HepG2 (cell line): Measurements from ENCODE around the gene SLC25A44. TPM values are rescaled to one million over a fixed set of nuclear protein-coding genes. Genes with fewer than 3 reads are reported as not detected.

Experiments
- ETV5 ChIP-seq: IDR thresholded peaks from 2 replicates; pipeline ENCODE4 v1.6.1; 2018; ENCODE audit warnings: missing biosample characterization, missing genetic modification reagents, inconsistent platforms, borderline replicate concordance
- FOXC1 ChIP-seq: sonication (generic); formaldehyde crosslinking; IDR thresholded peaks from 2 replicates; pipeline ENCODE4 v1.8.0; 2022; ENCODE audit warnings: mild to moderate bottlenecking, missing genetic modification reagents, borderline replicate concordance
- FOXO1 ChIP-seq: sonication (generic); formaldehyde crosslinking; IDR thresholded peaks from 2 replicates; pipeline ENCODE4 v1.4.0; 2020; ENCODE audit warnings: missing genetic modification reagents
- JARID2 ChIP-seq: sonication (generic); formaldehyde crosslinking; IDR thresholded peaks from 2 replicates; pipeline ENCODE4 v1.8.1; 2023; ENCODE audit warnings: missing genetic modification reagents, inconsistent platforms; ENCODE audit not compliant: insufficient replicate concordance
- KLF16 ChIP-seq, 2 experiments: sonication (generic) in 1 of 2; formaldehyde crosslinking in 1 of 2; IDR thresholded peaks; 2 replicates each; pipeline versions ENCODE4 v1.6.1 to v1.8.0; 2016 to 2023; ENCODE audit warnings: missing genetic modification reagents in 2 of 2, missing compliant biosample characterization in 1 of 2
- MIER2 ChIP-seq: IDR thresholded peaks from 2 replicates; pipeline ENCODE4 v1.6.1; 2016; ENCODE audit warnings: missing biosample characterization, missing genetic modification reagents
- NAIF1 ChIP-seq: sonication (generic); formaldehyde crosslinking; IDR thresholded peaks from 2 replicates; pipeline ENCODE4 v1.5.0; 2020; ENCODE audit warnings: mild to moderate bottlenecking, missing genetic modification reagents, borderline replicate concordance
- NCOA2 ChIP-seq: sonication (generic); formaldehyde crosslinking; IDR thresholded peaks from 2 replicates; pipeline ENCODE4 v1.8.0; 2022; ENCODE audit warnings: inconsistent platforms
- PRPF4 ChIP-seq: fragments of 200-400 bp; formaldehyde crosslinking; IDR thresholded peaks from 2 replicates; pipeline ENCODE4 v1.6.1; 2016; ENCODE audit warnings: low read length, low read depth; ENCODE audit not compliant: poor library complexity, severe bottlenecking
- SMAD3 ChIP-seq: sonication (generic); formaldehyde crosslinking; IDR thresholded peaks from 2 replicates; pipeline ENCODE4 v1.4.0; 2020; ENCODE audit warnings: missing genetic modification reagents
- SP1 ChIP-seq, 2 experiments: fragments of 450-650 bp in 1 of 2; sonication (generic) in 1 of 2; formaldehyde crosslinking in 1 of 2; IDR thresholded peaks; 2 replicates each; pipeline versions ENCODE4 v1.4.0 to v1.6.1; 2016 to 2020; ENCODE audit warnings: missing genetic modification reagents in 1 of 2
- TBX3 ChIP-seq: fragments of 450-650 bp; IDR thresholded peaks from 2 replicates; pipeline ENCODE4 v1.6.1; 2017; ENCODE audit warnings: antibody characterized with exemption, mild to moderate bottlenecking, inconsistent platforms, borderline replicate concordance
- U2AF2 ChIP-seq: fragments of 200-400 bp; formaldehyde crosslinking; IDR thresholded peaks from 2 replicates; pipeline ENCODE4 v1.6.1; 2017; ENCODE audit warnings: low read depth, mild to moderate bottlenecking, low read length
- ZKSCAN8 ChIP-seq: IDR thresholded peaks from 2 replicates; pipeline ENCODE4 v1.6.1; 2016; ENCODE audit warnings: borderline replicate concordance, missing genetic modification reagents, missing compliant biosample characterization
- ZNF317 ChIP-seq: sonication (generic); formaldehyde crosslinking; IDR thresholded peaks from 2 replicates; pipeline ENCODE4 v1.5.0; 2020; ENCODE audit warnings: mild to moderate bottlenecking, missing genetic modification reagents
- ZNF335 ChIP-seq: sonication (generic); formaldehyde crosslinking; IDR thresholded peaks from 2 replicates; pipeline ENCODE4 v1.4.0; 2020; ENCODE audit warnings: missing genetic modification reagents
- ZNF337 ChIP-seq: sonication (generic); formaldehyde crosslinking; IDR thresholded peaks from 2 replicates; pipeline ENCODE4 v1.5.1; 2020; ENCODE audit warnings: missing genetic modification reagents, low read depth, mild to moderate bottlenecking, borderline replicate concordance
- ZNF460 ChIP-seq: sonication (generic); formaldehyde crosslinking; IDR thresholded peaks from 2 replicates; pipeline ENCODE4 v1.5.1; 2020; ENCODE audit warnings: missing genetic modification reagents, mild to moderate bottlenecking, borderline replicate concordance
- ZNF660 ChIP-seq: sonication (generic); formaldehyde crosslinking; IDR thresholded peaks from 2 replicates; pipeline ENCODE4 v1.5.1; 2020; ENCODE audit warnings: mild to moderate bottlenecking, low read depth, missing genetic modification reagents, borderline replicate concordance
- ZNF724P ChIP-seq: sonication (generic); formaldehyde crosslinking; IDR thresholded peaks from 2 replicates; pipeline ENCODE4 v1.8.0; 2022; ENCODE audit warnings: missing genetic modification reagents, borderline replicate concordance
- polyA plus RNA-seq, 8 experiments: library from polyadenylated mRNA; depleted of rRNA in 3 of 8; stranded (reverse) in 7 of 8; unstranded in 1 of 8; fragments of >200 nt; fragmentation: Illumina TruSeq in 4 of 8; extraction: Trizol in 4 of 8; gene quantifications; 2 replicates each; pipeline versions ENCODE4 v1.2.1 to v1.2.3, GENCODE V29; 2011 to 2016; ENCODE audit warnings: low read depth in 4 of 8, missing spikeins in 1 of 8, mixed read lengths in 1 of 8; ENCODE audit not compliant: insufficient read depth in 1 of 8
- total RNA-seq, 5 experiments: library from RNA; depleted of rRNA; stranded (reverse); fragments of >200 nt; fragmentation: Illumina TruSeq; extraction: Trizol; gene quantifications; 2 replicates each; pipeline ENCODE4 v1.2.3, GENCODE V29; 2016; ENCODE audit warnings: low read depth in 1 of 5
- TF ChIP-seq, protein P1 (sequence below), 2 experiments: sonication (generic) in 1 of 2; formaldehyde crosslinking in 1 of 2; IDR thresholded peaks; 2 replicates each; pipeline versions ENCODE4 v1.4.0 to v1.6.1; 2016 to 2020; ENCODE audit warnings: borderline replicate concordance in 1 of 2, low read depth in 1 of 2, mild to moderate bottlenecking in 1 of 2, missing genetic modification reagents in 1 of 2
- TF ChIP-seq, protein P2 (sequence below): sonication (generic); formaldehyde crosslinking; IDR thresholded peaks from 2 replicates; pipeline ENCODE4 v1.9.0; 2022; ENCODE audit warnings: missing genetic modification reagents, mild to moderate bottlenecking, borderline replicate concordance
- TF ChIP-seq, protein P3 (sequence below): sonication (generic); formaldehyde crosslinking; IDR thresholded peaks from 2 replicates; pipeline ENCODE4 v1.8.0; 2022; ENCODE audit warnings: missing genetic modification reagents, low read depth, mild to moderate bottlenecking, borderline replicate concordance

Gene SLC25A44
- total and polyA plus RNA-seq, 2 of the 13 experiments (the other 11 are each of a cell fraction or from before 2014, with no cell fraction given) = 10.7 to 13.4 TPM

DNA sequence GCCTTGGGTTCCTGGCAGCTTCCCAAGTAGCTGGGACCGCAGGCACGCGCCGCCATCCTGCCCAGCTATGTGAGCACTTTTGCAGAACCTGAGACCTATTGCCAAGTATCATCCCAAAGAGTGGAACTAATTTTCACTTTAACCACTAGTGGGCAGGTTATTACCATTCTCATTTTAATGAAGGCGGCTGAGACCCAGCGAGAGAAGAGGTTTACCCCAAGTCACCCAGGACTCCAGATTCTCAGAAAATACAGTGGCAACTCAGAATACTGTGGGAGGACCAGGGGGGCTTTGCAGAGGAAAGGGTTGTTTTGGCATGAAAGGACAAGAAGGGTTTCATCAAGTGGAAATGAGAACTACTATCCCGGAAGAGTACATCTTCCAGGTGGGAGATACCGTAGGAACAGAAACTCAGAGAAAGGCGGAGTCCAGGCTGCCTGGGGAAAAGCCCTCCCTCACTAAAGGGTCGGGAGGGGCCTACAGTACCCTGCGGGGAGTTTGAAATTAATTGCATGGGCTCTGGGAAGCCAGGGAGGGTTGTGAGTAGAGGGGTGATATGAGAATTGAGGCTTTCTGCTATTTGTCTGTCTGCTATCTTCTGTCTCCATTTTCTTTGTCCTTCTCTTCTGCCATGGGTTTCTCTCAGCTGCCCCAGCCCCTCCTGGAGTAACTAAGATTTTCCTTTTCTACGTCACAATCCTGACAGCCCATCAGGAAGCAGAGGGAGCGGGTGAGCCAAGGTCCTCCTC, 47.7 kb upstream of the SLC25A44 start (continued):
- TF ChIP-seq NAIF1 (CRISPR knock-in tag) = no peak
- TF ChIP-seq ZNF317 = no peak
- no peak for TF ChIP-seq FOXC1 (CRISPR knock-in tag)
- TF ChIP-seq, protein P1, sequence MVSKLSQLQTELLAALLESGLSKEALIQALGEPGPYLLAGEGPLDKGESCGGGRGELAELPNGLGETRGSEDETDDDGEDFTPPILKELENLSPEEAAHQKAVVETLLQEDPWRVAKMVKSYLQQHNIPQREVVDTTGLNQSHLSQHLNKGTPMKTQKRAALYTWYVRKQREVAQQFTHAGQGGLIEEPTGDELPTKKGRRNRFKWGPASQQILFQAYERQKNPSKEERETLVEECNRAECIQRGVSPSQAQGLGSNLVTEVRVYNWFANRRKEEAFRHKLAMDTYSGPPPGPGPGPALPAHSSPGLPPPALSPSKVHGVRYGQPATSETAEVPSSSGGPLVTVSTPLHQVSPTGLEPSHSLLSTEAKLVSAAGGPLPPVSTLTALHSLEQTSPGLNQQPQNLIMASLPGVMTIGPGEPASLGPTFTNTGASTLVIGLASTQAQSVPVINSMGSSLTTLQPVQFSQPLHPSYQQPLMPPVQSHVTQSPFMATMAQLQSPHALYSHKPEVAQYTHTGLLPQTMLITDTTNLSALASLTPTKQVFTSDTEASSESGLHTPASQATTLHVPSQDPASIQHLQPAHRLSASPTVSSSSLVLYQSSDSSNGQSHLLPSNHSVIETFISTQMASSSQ (IDR thresholded peaks at IDR 0.05; ENCODE audit: low read depth) = no peak
- TF ChIP-seq, protein P1 (CRISPR knock-in tag; IDR thresholded peaks at IDR 0.05; ENCODE audit: borderline replicate concordance) = no peak
- TF ChIP-seq ZNF724P (CRISPR knock-in tag) = no peak
- no peak for TF ChIP-seq ZNF337 (CRISPR knock-in tag)
- TF ChIP-seq ZNF335 (CRISPR knock-in tag) = no peak
- 0 out of 2 replicates have a peak, but pooled peaks have one; percentile 11 for TF ChIP-seq NCOA2 (CRISPR knock-in tag)
- TF ChIP-seq JARID2 = no peak
- no peak for TF ChIP-seq SP1 (IDR thresholded peaks at IDR 0.05)
- TF ChIP-seq SP1 (CRISPR knock-in tag; IDR thresholded peaks at IDR 0.05) = no peak
- TF ChIP-seq ZNF660 (CRISPR knock-in tag) = no peak
- TF ChIP-seq, protein P2, sequence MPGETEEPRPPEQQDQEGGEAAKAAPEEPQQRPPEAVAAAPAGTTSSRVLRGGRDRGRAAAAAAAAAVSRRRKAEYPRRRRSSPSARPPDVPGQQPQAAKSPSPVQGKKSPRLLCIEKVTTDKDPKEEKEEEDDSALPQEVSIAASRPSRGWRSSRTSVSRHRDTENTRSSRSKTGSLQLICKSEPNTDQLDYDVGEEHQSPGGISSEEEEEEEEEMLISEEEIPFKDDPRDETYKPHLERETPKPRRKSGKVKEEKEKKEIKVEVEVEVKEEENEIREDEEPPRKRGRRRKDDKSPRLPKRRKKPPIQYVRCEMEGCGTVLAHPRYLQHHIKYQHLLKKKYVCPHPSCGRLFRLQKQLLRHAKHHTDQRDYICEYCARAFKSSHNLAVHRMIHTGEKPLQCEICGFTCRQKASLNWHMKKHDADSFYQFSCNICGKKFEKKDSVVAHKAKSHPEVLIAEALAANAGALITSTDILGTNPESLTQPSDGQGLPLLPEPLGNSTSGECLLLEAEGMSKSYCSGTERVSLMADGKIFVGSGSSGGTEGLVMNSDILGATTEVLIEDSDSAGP (CRISPR knock-in tag) = no peak; the same call in 1 of the 2 replicates
- no peak for TF ChIP-seq TBX3
- TF ChIP-seq SMAD3 (CRISPR knock-in tag) = peak; percentile 62; the same call in 1 of the 2 replicates
- TF ChIP-seq U2AF2 = no peak
- TF ChIP-seq ZNF460 (CRISPR knock-in tag) = no peak
- TF ChIP-seq MIER2 = no peak
- peak; percentile 50; the same call in 1 of the 2 replicates for TF ChIP-seq ZKSCAN8 (CRISPR knock-in tag)
- TF ChIP-seq PRPF4 = no peak
- no peak for TF ChIP-seq FOXO1 (CRISPR knock-in tag)
- no peak for TF ChIP-seq ETV5 (CRISPR knock-in tag)
- peak in 1 of 2 experiments; percentile 55; a peak in 1 of 4 replicates for TF ChIP-seq KLF16 (CRISPR knock-in tag; IDR thresholded peaks at IDR 0.05)
- TF ChIP-seq, protein P3, sequence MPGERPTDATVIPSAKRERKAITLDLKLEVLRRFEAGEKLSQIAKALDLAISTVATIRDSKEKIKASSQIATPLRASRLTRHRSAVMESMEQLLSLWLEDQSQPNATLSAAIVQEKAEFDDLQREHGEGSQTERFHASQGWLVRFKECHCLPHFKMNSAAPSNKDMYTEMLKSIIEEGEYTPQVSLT (CRISPR knock-in tag) = no peak
